Inflammatory macrophage (primary cell): ENCODE results near the gene DDB1.
A peak's percentile ranks its signal among the peaks of the same experiment; 100 is the strongest.

ENCODE experiments used
- DNase-seq, 2 donors: peaks; one replicate each; pipeline ENCODE4 v3.0.0-alpha.2; 2020 to 2022
- total RNA-seq, 18 experiments: gene quantifications; one replicate each; lab custom pipeline; 2026; ENCODE audit warnings: mixed read lengths in 6 of 18, inconsistent platforms in 2 of 18; lab: John Stamatoyannopoulos, UW

Gene DDB1
- total RNA-seq = 152 to 469 (median 337) reads per million in 18 experiments

- DNase-seq = peak; percentile 76 to 89
Measured at GRCh38 chr11:61332797-61333549, at the start of gene DDB1, which contains the start of gene TKFC. Gene DDB1 (minus strand): TSS chr11:61333105. CDS start chr11:61332968, 137 bp downstream. Gene TKFC (plus strand): TSS chr11:61333228. CDS start chr11:61334729, 1,501 bp downstream.

- DNase-seq = no peak
Measured at GRCh38 chr11:61380884-61381283, 48.0 kb upstream of the DDB1 start.

- DNase-seq = peak; percentile 92 to 96
Measured at GRCh38 chr11:61378713-61379313, 45.9 kb upstream of the DDB1 start.

- DNase-seq = no peak
Measured at GRCh38 chr11:61377461-61378160, 44.7 kb upstream of the DDB1 start.

GRCh38 chr11:61375761-61376108 is 42.8 kb upstream of the DDB1 start:
- no peak for DNase-seq

- DNase-seq = no peak
Measured at GRCh38 chr11:61372659-61373420, 39.9 kb upstream of the DDB1 start.

GRCh38 chr11:61370349-61371005 is 37.6 kb upstream of the DDB1 start:
- DNase-seq = peak in 1 of 2 donors; percentile 66

- peak; percentile 87 to 99 for DNase-seq
Measured at GRCh38 chr11:61369372-61370348, 36.8 kb upstream of the DDB1 start.

- no peak for DNase-seq
Measured at GRCh38 chr11:61368646-61369045, 35.7 kb upstream of the DDB1 start.

GRCh38 chr11:61367406-61367805 is 34.5 kb upstream of the DDB1 start:
- no peak for DNase-seq

- peak; percentile 45 to 81 for DNase-seq
Measured at GRCh38 chr11:61364012-61364675, 31.2 kb upstream of the DDB1 start.

- DNase-seq = peak; percentile 53 to 67
Measured at GRCh38 chr11:61362542-61362875, 29.6 kb upstream of the DDB1 start.

- peak; percentile 98 to 100 for DNase-seq
Measured at GRCh38 chr11:61361741-61362541, 29.0 kb upstream of the DDB1 start, which contains the start of the genes CYB561A3 and TMEM138. Gene CYB561A3 (minus strand): TSS chr11:61361882. CDS start chr11:61356713, 5,169 bp downstream. Gene TMEM138 (plus strand): TSS chr11:61362374. CDS start chr11:61364391, 2,017 bp downstream.

GRCh38 chr11:61361237-61361740 is 28.4 kb upstream of the DDB1 start:
- DNase-seq = no peak

- no peak for DNase-seq
Measured at GRCh38 chr11:61359516-61359915, 26.6 kb upstream of the DDB1 start.

GRCh38 chr11:61358566-61358965 is 25.7 kb upstream of the DDB1 start:
- DNase-seq = no peak

- peak in 1 of 2 donors; percentile 34 for DNase-seq
Measured at GRCh38 chr11:61357894-61358239, 25.0 kb upstream of the DDB1 start.

- peak; percentile 85 to 86 for DNase-seq
Measured at GRCh38 chr11:61357233-61357893, 24.5 kb upstream of the DDB1 start.

GRCh38 chr11:61356706-61357105 is 23.8 kb upstream of the DDB1 start:
- no peak for DNase-seq
